ENCODE results near the gene VSIR.
A peak's percentile ranks its signal among the peaks of the same experiment; 100 is the strongest.

The VSIR gene

DNA sequence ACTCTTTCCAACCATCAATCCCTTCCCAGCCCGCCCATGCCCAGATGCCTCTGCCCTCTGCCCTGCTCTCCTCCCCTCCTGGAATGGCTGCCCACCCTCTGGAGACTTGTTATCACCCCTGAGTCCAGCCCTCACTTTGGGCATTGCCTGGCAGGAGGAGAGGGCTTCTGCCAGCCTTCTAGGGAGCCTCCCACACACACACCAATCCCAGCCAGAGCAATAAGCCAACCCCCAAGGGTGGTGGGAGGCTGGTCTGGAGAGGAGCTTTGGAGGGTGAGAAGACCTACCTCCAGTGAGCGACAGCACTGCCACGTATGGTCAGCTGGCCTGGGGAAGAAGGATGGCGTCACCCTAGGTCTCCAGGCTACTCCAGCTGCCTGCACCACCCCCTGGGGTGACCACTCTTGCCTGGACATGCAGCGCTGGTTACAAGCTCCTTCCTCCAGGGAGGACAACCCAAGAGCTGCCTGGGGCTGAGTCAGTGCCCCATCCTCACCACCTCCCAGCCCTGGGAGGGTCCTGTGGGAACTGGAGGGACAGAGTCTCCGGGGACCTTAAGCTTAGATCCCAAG, 62.2 kb downstream of the VSIR start:
- TF ChIP-seq CTCF (conservative IDR thresholded peaks at IDR 0.05; ENCODE audit: low read depth, low read length), result no peak
- DNase-seq (ENCODE audit: low read depth), result peak; percentile 45
- H3K4me3 ChIP-seq (ENCODE audit: low read depth, low read length), result no peak overlapping the region

- H3K4me3 ChIP-seq (ENCODE audit: low read depth, low read length), result no peak overlapping the region
- no peak for TF ChIP-seq CTCF (conservative IDR thresholded peaks at IDR 0.05; ENCODE audit: low read depth, low read length)
Measured at GRCh38 chr10:71710519-71710918, 62.8 kb downstream of the VSIR start.

GRCh38 chr10:71708897-71709882, 64.1 kb downstream of the VSIR start:
- H3K4me3 ChIP-seq (ENCODE audit: low read depth, low read length), result no peak overlapping the region
- peak; percentile 10 for TF ChIP-seq CTCF (conservative IDR thresholded peaks at IDR 0.05; ENCODE audit: low read depth, low read length)
- no peak for DNase-seq (ENCODE audit: low read depth)

More at GRCh38 chr10:71710519-71710918, 62.8 kb downstream of the VSIR start:
- no peak for DNase-seq (ENCODE audit: low read depth)

- peak; percentile 49 for DNase-seq (ENCODE audit: low read depth)
- TF ChIP-seq CTCF (conservative IDR thresholded peaks at IDR 0.05; ENCODE audit: low read depth, low read length), result peak; percentile 92
- no peak overlapping the region for H3K4me3 ChIP-seq (ENCODE audit: low read depth, low read length)
Measured at GRCh38 chr10:71708301-71708703, 65.0 kb downstream of the VSIR start.

GRCh38 chr10:71707240-71707789, 66.0 kb downstream of the VSIR start:
- DNase-seq (ENCODE audit: low read depth), result no peak
- no peak overlapping the region for H3K4me3 ChIP-seq (ENCODE audit: low read depth, low read length)
- no peak for TF ChIP-seq CTCF (conservative IDR thresholded peaks at IDR 0.05; ENCODE audit: low read depth, low read length)

DNA sequence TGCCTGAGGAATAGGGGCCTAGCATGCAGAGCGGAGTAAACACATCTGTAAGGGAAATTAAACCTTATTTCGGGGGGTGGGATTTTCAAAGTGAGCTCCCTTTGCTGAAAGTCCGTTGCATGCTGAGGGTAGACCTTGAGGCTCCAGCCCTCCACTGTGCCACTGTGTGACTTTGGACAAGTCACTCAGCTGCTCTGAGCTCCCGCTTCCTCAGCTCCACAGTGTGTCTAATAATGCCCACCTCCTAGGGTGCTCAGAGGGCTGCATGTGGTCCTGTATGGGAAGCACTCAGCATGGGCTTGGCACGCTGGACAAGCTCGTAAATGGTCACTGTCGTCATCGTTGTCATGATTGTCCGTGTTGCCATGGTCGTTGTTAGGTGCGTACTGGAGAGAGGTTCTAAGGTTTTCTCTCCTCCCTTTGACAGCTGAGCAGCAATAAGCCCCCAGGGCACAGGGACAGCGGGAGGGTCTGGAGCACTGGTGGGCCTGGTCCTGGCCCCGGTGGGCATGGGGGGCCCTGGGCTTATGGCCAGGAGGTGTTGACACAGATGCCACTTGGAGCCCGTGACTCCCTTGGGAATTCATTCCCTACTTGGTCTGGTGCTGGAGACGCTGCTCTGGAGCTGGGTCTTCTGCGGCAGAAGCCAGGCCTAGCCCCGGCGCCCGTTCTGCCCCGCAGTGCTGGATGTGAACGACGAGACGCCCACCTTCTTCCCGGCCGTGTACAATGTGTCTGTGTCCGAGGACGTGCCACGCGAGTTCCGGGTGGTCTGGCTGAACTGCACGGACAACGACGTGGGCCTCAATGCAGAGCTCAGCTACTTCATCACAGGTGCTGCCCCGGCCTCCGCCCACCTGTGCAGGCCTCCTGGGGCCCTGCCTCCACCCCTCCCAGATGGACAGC, 66.9 kb downstream of the VSIR start:
- DNase-seq (ENCODE audit: low read depth), result no peak
- TF ChIP-seq CTCF (conservative IDR thresholded peaks at IDR 0.05; ENCODE audit: low read depth, low read length), result no peak

More for the DNA sequence above, 66.9 kb downstream of the VSIR start:
- H3K4me3 ChIP-seq (ENCODE audit: low read depth, low read length), result no peak overlapping the region

Measured in choroid plexus epithelial cell (primary cell).